Activated CD4-positive, alpha-beta memory T cell treated with anti-CD3 and anti-CD28 coated beads for 36 hours (primary cell): Measurements from ENCODE around the gene NWD2. TPM values are rescaled to one million over a fixed set of nuclear protein-coding genes. Genes with fewer than 3 reads are reported as not detected.

Experiments used
- CTCF ChIA-PET: fragments of 350-600 bp; sonication (Branson Sonifier 250); formaldehyde crosslinking; loops from one replicate; lab custom pipeline; 2021; ENCODE audit warnings: antibody characterized with exemption, inconsistent platforms; lab: Charles Lee
- POLR2A ChIA-PET: fragments of 350-600 bp; sonication (Branson Sonifier 250); formaldehyde crosslinking; loops from one replicate; lab custom pipeline; 2021; ENCODE audit warnings: antibody characterized with exemption; lab: Charles Lee
- DNase-seq: peaks from one replicate; pipeline ENCODE4 v3.0.0-alpha.2; 2020
- H3K27ac Mint-ChIP-seq: one replicate; pipeline ENCODE4 v1.8.0; 2021; ENCODE audit warnings: mixed read lengths
- H3K27me3 Mint-ChIP-seq: one replicate; pipeline ENCODE4 v1.8.0; 2021; ENCODE audit warnings: mixed read lengths
- H3K36me3 Mint-ChIP-seq: one replicate; pipeline ENCODE4 v1.8.0; 2021; ENCODE audit warnings: mixed read lengths
- H3K4me1 Mint-ChIP-seq: one replicate; pipeline ENCODE4 v1.8.0; 2021; ENCODE audit warnings: low read depth, mixed read lengths
- H3K4me3 Mint-ChIP-seq: one replicate; pipeline ENCODE4 v1.8.0; 2021; ENCODE audit warnings: mild to moderate bottlenecking, mixed read lengths
- H3K9me3 Mint-ChIP-seq: one replicate; pipeline ENCODE4 v1.8.0; 2021; ENCODE audit warnings: mixed read lengths
- intact Hi-C: fragments of 100-400 bp; cut with micrococcal nuclease; formaldehyde crosslinking; loops from one replicate; pipeline ENCODE4 v1.15.1; 2023
- total RNA-seq, 2 experiments: library from RNA; stranded (reverse); gene quantifications; one replicate each; pipeline ENCODE4 v1.2.3, GENCODE V29; 2021

The NWD2 gene
- total RNA-seq, 2 experiments from 2014 or later: not detected

DNA sequence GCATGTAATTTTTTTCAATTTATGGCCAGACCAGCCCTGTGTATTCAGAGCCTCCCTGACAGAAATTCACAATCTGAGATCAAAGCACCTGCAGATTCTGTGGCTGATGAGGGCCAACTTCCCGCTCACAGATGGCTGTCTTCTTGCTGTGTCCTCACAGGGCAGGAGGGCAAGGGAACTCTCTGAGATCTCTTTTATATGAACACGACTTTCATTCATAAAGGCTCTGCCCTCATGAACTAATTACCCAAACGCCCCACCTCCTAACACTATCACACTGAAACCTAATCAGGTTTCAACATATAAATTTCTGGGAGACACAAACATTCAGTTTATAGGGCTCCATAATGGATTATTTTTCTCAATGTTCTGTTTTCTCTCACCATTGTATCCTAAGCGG, 192.6 kb downstream of the NWD2 start:
- H3K4me1 Mint-ChIP-seq: no peaks in the 10 kb centered on the region
- H3K4me3 Mint-ChIP-seq: no peak overlapping the region
- ChIA-PET CTCF (no interaction called here), POLR2A (no interaction called here)
- intact Hi-C loops: no loop called here
- H3K27ac Mint-ChIP-seq: no peak overlapping the region
- H3K27me3 Mint-ChIP-seq: peaks cover 12% of the 10 kb centered on the region
- H3K9me3 Mint-ChIP-seq: no peaks in the 10 kb centered on the region
- no peaks in the 10 kb centered on the region for H3K36me3 Mint-ChIP-seq
- no peak for DNase-seq

DNA sequence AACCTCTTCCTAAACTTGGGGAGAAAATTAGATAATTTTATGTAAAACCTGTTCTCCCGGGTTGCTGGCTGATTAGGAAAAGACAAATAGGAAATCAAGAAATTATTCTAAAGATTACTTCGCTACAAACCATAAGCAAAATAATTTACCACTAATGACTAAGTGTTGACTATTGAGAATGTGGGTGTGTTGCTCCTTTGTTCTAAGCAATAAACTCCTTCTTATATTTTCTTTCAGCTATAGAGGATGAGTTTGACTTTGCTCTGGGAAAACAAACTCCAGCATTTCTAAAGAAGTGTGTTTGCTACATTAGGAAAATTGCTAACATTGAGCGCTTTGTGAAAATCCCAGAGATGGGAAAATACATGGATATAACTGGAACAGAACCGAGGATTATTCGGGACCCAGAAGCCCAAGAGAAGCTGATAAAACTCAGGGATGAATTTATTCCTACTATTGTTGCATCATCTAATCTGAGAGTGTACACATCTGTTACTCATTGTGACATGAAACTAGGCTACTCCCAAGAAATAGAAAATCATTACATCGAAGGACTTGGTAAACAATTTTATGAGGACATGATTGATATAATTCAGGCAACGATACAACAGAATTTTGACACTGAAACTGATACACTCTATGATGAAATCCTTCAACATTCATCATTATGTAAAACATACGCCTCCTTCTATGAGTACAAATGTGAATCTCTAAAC, 194.2 kb downstream of the NWD2 start:
- no peaks in the 10 kb centered on the region for H3K36me3 Mint-ChIP-seq
- no peak for DNase-seq
- POLR2A ChIA-PET: no interaction called here

DNA sequence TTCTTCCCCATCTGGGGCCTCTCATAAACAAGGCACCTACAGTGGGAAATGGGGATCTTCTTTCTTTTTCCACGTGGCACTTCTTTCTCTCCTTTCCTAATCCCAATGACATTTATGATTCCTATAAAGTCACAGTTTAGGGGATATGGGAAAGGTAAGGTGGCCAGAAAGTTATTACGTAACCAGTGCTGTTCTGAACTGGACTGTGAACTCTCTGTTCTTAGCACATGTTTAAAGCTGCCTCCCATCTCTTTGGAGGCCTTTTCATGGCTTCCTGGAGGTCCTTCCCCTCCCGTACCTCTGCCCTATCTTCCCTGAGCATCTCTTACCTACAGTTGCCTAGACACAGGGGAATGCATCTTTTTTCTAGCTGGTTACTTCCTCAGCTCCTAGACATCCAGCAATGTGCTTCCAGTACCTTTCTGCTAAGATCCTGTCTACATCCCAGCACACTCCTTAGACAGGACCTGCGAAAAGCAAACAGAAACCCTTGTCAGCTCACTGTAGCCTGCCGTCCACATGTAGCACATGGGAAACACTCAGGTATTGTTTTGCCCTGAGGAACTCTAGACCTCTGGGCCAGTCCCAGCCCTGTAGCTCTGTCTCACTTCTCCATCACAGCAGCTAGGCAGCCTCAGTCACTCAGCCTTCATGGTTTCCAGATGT, 195.4 kb downstream of the NWD2 start:
- no peak overlapping the region for H3K27ac Mint-ChIP-seq
- POLR2A ChIA-PET: no interaction called here
- H3K27me3 Mint-ChIP-seq: peaks cover 22% of the 10 kb centered on the region
- CTCF ChIA-PET: no interaction called here
- intact Hi-C loops: no loop called here
- no peaks in the 10 kb centered on the region for H3K4me1 Mint-ChIP-seq
- no peak overlapping the region for H3K4me3 Mint-ChIP-seq
- no peaks in the 10 kb centered on the region for H3K9me3 Mint-ChIP-seq
- DNase-seq: no peak
- no peaks in the 10 kb centered on the region for H3K36me3 Mint-ChIP-seq

More for the DNA sequence above, 194.2 kb downstream of the NWD2 start:
- H3K27ac Mint-ChIP-seq: no peak overlapping the region
- H3K9me3 Mint-ChIP-seq: no peaks in the 10 kb centered on the region
- H3K27me3 Mint-ChIP-seq: peaks cover 18% of the 10 kb centered on the region
- H3K4me1 Mint-ChIP-seq: no peaks in the 10 kb centered on the region
- CTCF ChIA-PET: no interaction called here
- H3K4me3 Mint-ChIP-seq: no peak overlapping the region
- intact Hi-C loops: no loop called here

DNA sequence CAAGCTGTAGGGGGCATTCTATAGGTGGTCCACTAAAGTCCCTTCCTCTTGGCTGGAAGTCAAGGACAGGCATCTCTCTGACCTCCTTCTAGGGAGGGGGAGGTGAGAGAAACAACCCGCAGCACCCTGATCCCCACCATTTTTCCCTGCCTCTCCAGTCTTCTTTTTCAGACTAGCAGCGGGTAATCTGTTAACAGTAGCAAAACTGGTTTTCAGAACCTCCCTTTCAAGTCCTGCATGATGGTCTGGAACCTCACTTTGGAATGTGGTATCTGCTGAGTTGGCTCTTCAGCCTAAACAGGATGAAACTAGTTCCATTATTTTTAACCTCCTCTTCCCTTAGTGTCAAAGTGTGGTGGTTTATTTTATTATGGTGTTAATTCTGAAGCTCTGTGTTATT, 196.0 kb downstream of the NWD2 start:
- no peak overlapping the region for H3K4me3 Mint-ChIP-seq
- POLR2A ChIA-PET: no interaction called here
- H3K4me1 Mint-ChIP-seq: no peaks in the 10 kb centered on the region
- CTCF ChIA-PET: no interaction called here
- no peaks in the 10 kb centered on the region for H3K9me3 Mint-ChIP-seq
- no peak overlapping the region for H3K27ac Mint-ChIP-seq
- DNase-seq: no peak
- H3K27me3 Mint-ChIP-seq: peaks cover 25% of the 10 kb centered on the region
- no peaks in the 10 kb centered on the region for H3K36me3 Mint-ChIP-seq
- intact Hi-C loops: no loop called here

DNA sequence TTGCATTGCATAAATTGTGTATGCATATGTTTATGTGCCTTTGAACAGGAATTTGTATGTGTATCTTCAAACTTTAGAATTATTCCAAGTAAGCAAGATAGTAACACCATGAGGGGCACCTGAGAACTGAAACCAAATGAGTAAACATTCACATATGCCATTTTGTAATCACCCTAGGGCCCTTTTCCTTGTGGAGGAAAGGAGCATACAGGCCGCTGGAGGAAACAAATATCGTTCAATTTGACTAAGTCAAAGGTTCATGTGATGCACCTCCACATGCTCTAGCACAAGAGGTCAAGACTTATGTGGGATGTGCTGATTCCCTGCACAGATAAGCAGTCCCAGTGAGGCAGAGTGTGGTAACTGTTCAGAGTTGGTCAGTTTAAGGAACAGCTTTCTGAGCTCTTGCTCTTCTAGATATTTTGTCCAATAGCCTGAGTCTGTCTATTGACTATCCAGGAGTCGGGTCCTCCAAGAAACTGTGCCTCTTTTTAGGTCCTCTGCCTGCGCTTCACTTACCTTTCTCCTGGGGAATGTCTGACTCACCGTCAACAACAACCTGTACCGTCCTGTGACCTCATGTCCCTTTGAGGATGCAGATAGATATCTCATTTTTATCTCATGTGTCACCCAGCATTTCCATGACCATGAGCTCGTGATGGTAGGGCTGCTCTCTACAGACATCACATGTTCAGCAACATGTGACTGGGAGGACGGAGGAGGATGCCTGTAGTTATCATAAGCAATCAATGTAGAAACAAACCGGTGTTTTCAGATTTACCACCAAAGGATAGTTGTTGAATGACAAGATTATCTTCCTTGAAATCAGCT, 196.9 kb downstream of the NWD2 start:
- ChIA-PET CTCF (interaction anchor here (0.6 to 0.8 kb wide), 2 partner anchors 12 to 1267 kb away, joined by 3 read pairs; no protein-coding TSS in a partner anchor), POLR2A (no interaction called here)
- no peak overlapping the region for H3K27ac Mint-ChIP-seq
- H3K36me3 Mint-ChIP-seq: no peaks in the 10 kb centered on the region
- peaks cover 26% of the 10 kb centered on the region for H3K27me3 Mint-ChIP-seq
- no peaks in the 10 kb centered on the region for H3K4me1 Mint-ChIP-seq
- no peaks in the 10 kb centered on the region for H3K9me3 Mint-ChIP-seq
- DNase-seq: no peak
- H3K4me3 Mint-ChIP-seq: no peak overlapping the region
- intact Hi-C loops: no loop called here

DNA sequence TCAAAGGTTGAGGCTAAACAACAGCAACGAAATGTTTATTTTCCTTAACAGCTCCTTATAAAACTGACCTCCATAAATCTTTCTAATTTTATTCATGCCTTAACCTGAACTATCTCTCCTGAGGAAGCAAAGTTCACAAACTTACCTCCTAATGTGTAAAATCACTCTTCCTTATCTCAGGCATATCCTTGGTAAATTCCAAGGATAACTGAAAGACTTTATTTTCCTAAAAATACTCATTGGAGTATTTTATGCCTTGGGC, 197.4 kb downstream of the NWD2 start:
- Mint-ChIP-seq H3K4me3 (no peak overlapping the region), H3K27me3 (peaks cover 26% of the 10 kb centered on the region), H3K27ac (no peak overlapping the region), H3K36me3 (no peaks in the 10 kb centered on the region), H3K9me3 (no peaks in the 10 kb centered on the region), H3K4me1 (no peaks in the 10 kb centered on the region)
- intact Hi-C loops: no loop called here
- ChIA-PET POLR2A (no interaction called here), CTCF (interaction anchor here (0.6 to 0.8 kb wide), 3 partner anchors 11 to 1267 kb away, joined by 3 read pairs; no protein-coding TSS in a partner anchor)
- no peak for DNase-seq

DNA sequence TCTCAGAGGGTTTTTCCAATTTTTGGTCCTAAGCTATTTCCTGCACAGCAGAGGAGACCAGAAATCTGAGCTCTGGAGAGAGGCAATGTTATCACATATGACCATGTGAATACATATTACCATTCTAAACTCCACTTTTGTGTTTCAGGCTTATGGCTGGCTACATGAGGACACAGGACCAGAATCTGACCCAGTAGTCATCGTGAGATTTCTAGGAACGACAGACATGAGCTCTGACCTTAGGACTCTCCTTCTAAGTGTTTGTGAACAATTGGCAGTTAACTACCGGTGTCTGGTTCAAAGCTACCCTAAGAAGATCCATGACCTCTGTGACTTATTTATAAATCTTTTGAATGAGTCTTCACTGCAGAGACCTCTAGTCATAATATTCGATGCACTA, 198.6 kb downstream of the NWD2 start:
- Mint-ChIP-seq H3K36me3 (no peaks in the 10 kb centered on the region), H3K27ac (no peak overlapping the region), H3K27me3 (peaks cover 26% of the 10 kb centered on the region), H3K4me3 (no peak overlapping the region), H3K9me3 (no peaks in the 10 kb centered on the region), H3K4me1 (no peaks in the 10 kb centered on the region)
- POLR2A ChIA-PET: no interaction called here
- intact Hi-C loops: no loop called here
- DNase-seq: no peak
- CTCF ChIA-PET: interaction anchor here (0.9 kb wide), 1 partner anchor 10 kb away, joined by 3 read pairs; no protein-coding TSS in a partner anchor

DNA sequence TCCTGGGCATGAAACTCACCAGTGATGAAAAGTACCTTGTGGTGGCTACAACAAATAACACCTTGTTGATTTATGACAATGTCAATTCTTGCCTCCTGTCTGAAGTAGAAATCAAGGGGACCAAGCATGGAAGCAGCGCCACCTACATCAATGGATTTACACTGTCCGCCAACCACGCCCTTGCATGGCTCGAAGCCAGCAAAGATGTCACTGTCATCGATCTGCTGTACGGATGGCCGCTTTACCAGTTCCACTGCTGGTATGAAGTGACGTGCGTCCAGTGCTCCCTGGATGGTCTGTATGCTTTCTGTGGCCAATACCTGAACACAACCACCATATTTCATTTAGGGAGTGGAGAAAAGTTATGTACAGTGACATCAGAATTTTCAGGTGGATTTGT, 200.5 kb downstream of the NWD2 start:
- Mint-ChIP-seq H3K36me3 (no peaks in the 10 kb centered on the region), H3K4me3 (no peak overlapping the region), H3K27me3 (peaks cover 25% of the 10 kb centered on the region), H3K4me1 (no peaks in the 10 kb centered on the region), H3K9me3 (no peaks in the 10 kb centered on the region), H3K27ac (no peak overlapping the region)
- ChIA-PET POLR2A (no interaction called here), CTCF (interaction anchor here (1.4 kb wide), 1 partner anchor 9 kb away, joined by 6 read pairs; a partner anchor contains a TSS)
- intact Hi-C loops: no loop called here
- DNase-seq: no peak

DNA sequence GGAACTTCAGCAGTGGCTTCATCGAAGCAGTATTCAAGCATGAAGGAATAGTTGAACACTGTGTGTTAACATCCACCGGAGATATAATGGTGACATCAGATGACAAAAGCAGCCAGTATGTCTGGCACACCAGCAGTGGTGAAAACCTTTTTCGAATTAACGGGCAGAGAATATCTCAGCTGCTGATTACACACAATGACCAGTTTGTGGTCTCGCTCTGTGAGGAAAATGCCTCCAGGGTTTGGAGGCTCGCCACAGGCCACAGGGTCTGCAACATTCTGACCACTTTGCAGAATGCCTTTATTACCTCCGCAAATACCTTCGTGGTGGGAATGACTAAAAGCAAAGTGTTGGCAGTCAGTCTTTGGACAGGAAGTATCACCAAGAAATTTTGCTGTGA, 201.5 kb downstream of the NWD2 start:
- Mint-ChIP-seq H3K27me3 (peaks cover 23% of the 10 kb centered on the region), H3K36me3 (no peaks in the 10 kb centered on the region), H3K4me3 (no peak overlapping the region), H3K4me1 (no peaks in the 10 kb centered on the region), H3K27ac (no peak overlapping the region), H3K9me3 (no peaks in the 10 kb centered on the region)
- no peak for DNase-seq
- intact Hi-C loops: no loop called here
- POLR2A ChIA-PET: no interaction called here
- CTCF ChIA-PET: no interaction called here

DNA sequence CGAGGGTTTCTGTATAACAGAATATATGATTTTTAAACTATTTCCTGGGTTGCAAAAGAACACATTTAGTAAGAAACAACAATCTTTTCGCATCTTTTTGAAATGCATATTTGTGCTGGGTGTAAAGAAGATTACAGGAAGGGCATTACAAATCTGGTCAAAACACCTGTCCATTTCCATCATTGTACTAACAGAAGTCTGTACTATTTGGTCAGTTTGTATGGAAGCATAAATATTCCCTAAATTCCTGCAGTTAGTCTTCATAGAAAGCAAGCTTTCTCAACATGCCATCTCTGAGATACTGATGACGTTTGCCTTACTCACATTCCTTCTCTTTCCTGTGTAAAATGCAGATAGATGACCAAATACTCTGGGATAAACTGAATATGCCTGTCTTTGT, 203.3 kb downstream of the NWD2 start:
- H3K4me1 Mint-ChIP-seq: peaks cover 3% of the 10 kb centered on the region
- H3K4me3 Mint-ChIP-seq: no peak overlapping the region
- H3K27me3 Mint-ChIP-seq: peaks cover 23% of the 10 kb centered on the region
- intact Hi-C loops: no loop called here
- H3K36me3 Mint-ChIP-seq: no peaks in the 10 kb centered on the region
- no peak overlapping the region for H3K27ac Mint-ChIP-seq
- ChIA-PET CTCF (no interaction called here), POLR2A (no interaction called here)
- H3K9me3 Mint-ChIP-seq: no peaks in the 10 kb centered on the region
- no peak for DNase-seq

DNA sequence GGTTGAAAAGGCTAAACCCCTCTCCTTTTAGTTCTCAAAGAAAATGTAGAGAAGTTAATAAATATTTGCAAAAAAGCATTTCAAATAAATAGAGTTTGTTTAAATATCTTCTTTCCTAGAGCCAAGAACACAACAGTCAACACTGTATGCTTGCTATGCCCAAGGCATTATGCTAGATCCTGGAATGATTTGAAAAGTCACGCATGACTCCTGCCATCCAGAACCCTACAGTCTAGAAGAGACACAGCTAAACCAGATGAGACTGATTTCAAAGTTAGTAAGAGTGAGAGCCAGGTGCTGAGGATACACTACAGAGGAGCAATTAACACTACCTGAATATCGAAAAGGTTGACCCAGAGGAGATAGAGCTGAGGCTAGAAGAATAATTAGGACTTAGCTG, 205.8 kb downstream of the NWD2 start:
- no peak for DNase-seq
- Mint-ChIP-seq H3K36me3 (no peaks in the 10 kb centered on the region), H3K27me3 (peaks cover 24% of the 10 kb centered on the region), H3K27ac (no peak overlapping the region), H3K4me3 (no peak overlapping the region), H3K9me3 (no peaks in the 10 kb centered on the region), H3K4me1 (peaks cover 12% of the 10 kb centered on the region)
- ChIA-PET CTCF (interaction anchor here (1.1 to 1.4 kb wide), 2 partner anchors 21 to 116 kb away, joined by 3 to 5 read pairs; no protein-coding TSS in a partner anchor), POLR2A (no interaction called here)
- intact Hi-C loops: loop anchor here (10.0 kb wide), 1 partner anchor 584 kb away; no protein-coding TSS in a partner anchor

DNA sequence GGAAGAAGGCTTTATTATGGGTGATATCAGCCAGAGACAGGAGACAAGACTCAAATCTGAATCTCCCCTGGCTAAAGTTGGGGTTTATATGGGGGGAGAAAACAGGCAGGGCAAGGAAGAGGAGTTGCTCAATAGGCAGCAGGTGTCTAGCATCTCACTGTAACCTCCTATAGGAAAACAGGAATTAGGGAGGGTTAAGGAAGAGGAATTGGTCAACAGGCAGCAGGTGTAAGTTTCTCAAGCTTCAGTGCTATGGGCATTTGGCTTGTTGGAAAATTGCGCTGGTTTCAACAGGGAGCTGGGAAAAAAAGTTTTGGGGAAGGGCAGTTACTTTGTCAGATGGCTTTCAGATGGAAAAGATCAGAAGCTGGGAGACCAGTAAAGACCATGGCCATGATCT, 206.4 kb downstream of the NWD2 start:
- H3K27ac Mint-ChIP-seq: no peak overlapping the region
- H3K9me3 Mint-ChIP-seq: no peaks in the 10 kb centered on the region
- H3K36me3 Mint-ChIP-seq: no peaks in the 10 kb centered on the region
- DNase-seq: no peak
- ChIA-PET POLR2A (no interaction called here), CTCF (interaction anchor here (1.1 to 1.4 kb wide), 2 partner anchors 20 to 116 kb away, joined by 3 to 5 read pairs; no protein-coding TSS in a partner anchor)
- H3K4me3 Mint-ChIP-seq: no peak overlapping the region
- peaks cover 26% of the 10 kb centered on the region for H3K27me3 Mint-ChIP-seq
- H3K4me1 Mint-ChIP-seq: peaks cover 12% of the 10 kb centered on the region
- intact Hi-C loops: loop anchor here (10.0 kb wide), 1 partner anchor 584 kb away; no protein-coding TSS in a partner anchor
